Erythroblast (primary cell): ENCODE data around the gene SLC20A1.
"Not testable (repeated sequence)": the region's sequence is repeated elsewhere in the genome, so short reads cannot be mapped to it uniquely, and the experiment has no call there.

Experiments used
- DNase-seq, 2 experiments: peaks; one replicate each; lab custom pipeline; 2025; lab: John Stamatoyannopoulos, UW
- GATA1 ChIP-seq: IDR thresholded peaks from 2 replicates; pipeline ENCODE4 v1.6.1; 2011; ENCODE audit warnings: low read depth, mild to moderate bottlenecking, control low read depth, low read length, moderate library complexity
- POLR2A ChIP-seq: IDR thresholded peaks from 2 replicates; pipeline ENCODE4 v1.6.1; 2011; ENCODE audit warnings: mild to moderate bottlenecking, low read length

The SLC20A1 gene

DNA sequence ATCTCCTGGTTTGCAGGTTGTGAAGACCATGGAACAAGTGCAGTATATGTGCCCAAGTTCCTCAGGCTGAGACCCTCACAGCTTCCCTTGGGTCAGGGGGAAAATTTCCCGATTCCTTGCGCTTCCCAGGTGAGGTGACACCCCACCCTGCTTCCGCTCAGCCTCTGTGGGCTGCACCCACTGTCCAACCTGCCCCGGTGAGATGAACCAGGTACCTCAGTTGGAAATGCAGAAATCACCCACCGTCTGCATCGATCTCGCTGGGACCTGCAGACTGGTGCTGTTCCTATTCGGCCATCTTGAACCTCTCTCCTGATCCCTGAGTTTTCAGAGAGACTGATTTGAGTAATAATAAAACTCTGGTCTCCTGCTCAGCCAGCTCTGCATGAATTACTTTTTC, 30.7 kb upstream of the SLC20A1 start:
- no peak for DNase-seq
- TF ChIP-seq GATA1 (no peak), POLR2A (no peak)

DNA sequence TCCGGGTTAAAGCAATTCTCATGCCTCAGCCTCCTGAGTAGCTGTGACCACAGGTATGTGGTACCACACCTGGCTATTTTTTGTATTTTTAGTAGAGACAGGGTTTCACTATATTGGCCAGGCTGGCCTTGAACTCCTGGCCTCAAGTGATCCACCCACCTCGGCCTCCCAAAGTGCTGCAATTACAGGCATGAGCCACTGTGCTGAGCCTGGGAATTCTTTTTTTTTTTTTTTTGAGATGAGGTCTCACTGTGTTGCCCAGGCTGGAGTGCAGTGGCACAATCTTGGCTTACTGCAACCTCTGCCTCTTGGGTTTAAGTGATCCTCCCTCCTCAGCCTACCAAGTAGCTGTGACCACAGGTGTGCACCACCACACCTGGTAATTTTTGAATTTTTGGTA, 29.9 kb upstream of the SLC20A1 start:
- DNase-seq, result not testable (repeated sequence)

DNA sequence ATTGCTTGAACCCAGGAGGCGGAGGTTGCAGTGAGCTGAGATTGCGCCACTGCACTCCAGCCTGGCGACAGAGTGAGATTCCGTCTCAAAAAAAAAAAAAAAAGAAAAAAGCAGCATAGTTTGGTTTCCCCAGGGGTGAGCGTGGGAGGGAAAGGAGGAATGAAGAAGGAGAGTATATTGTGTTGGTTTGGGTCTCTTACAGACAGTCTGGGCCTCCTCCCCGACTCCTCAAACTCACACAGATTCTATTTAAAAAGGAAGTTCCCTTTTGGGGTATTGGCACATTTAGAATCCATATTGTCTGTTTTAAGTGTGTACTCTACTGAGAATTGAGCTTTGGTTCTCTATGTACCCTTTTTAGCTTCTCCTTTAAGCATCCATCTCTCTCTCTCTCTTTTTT, 27.4 kb upstream of the SLC20A1 start:
- no peak for DNase-seq
- TF ChIP-seq GATA1 (no peak), POLR2A (no peak)

DNA sequence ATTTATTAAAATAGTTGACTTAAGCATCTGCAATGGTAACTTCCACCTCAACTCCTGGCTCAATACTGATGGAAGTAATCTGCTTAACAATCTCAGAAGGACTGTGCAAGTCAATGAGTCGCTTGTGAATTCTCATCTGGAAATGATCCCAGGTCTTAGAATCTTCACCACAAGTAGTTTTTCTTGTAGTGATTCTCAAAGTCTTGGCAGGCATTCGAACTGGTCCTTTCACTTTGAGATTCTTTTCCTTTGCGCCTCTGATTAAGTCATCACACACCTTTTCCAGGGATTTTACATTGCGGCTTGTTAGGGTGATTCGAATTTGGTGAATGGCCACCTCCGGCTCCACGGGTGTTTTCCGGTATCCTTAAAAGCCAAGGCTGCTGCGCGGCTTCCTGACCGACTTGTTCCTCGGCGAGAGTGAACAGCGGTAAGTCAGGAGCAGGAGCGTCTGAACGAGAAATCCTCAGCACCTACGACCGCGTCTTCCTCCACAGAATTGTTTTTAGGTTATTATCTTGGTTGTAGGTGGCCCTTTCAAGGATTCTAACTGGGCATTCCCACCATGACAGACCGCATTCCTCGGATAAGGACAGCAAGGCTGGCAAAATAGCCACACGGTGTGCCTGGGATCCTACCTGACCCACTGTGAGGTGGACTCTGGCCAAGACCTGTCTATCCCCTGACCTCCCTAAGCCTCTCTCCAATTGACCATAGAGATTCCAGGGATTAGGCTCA, 23.8 kb upstream of the SLC20A1 start:
- no peak for TF ChIP-seq POLR2A
- TF ChIP-seq GATA1, result no peak
- no peak for DNase-seq

DNA sequence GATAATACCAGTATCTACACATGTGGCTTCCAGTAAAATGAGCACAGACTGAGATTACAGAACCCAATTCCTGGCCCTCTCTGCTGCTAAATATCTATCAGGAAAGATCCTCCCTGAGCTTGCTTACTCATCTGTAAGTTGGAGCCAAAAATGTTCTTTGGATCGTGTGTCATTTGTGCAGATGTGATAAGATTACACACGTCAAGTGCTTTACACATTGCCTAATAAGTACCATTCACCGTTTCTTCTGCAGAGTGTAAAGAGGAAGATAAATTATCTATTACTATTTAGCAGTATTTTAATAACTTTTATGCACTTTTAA, 23.2 kb upstream of the SLC20A1 start:
- TF ChIP-seq POLR2A (no peak), GATA1 (no peak)
- DNase-seq, result peak; percentile 69 to 75

DNA sequence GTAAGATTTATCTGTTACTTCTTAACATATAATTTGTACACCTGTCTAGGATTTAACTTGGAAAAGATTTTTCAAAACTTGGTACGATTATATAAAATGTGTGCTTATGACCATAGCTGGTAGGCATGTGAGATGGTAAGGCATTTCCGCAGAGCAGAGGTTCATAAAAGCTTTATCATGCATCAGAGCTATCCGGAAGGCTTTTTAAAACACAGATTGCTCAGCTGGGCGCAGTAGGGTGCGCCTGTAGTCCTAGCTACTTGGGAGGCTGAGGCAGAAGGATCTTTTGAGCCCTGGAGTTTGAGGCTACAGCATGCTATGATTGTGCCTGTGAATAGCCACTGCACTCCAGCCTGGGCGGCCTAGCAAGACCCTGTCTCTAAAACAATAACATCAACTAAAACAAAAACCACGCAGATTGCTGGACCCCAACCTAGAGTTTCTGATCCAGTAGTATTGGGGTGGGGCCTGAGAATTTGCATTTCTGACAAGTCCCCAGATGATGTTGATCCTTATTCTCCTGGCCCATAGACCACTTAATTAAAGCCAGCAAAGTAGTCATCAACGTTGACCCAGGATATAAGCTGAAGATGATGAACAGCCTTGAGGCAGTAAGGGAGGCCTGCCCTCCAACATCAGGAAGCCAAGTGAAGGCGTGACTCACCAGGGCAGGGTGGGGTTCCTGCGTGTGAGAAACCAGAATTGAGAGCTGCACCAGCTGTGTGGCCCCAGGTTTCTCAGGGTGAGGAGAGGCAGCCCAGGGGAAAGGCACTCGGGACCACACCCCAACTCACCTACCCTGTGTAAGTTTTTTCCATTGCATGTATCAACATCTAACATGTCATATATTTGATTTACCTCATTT, 21.6 kb upstream of the SLC20A1 start:
- TF ChIP-seq POLR2A (no peak), GATA1 (no peak)
- DNase-seq, result peak; percentile 47 to 78

DNA sequence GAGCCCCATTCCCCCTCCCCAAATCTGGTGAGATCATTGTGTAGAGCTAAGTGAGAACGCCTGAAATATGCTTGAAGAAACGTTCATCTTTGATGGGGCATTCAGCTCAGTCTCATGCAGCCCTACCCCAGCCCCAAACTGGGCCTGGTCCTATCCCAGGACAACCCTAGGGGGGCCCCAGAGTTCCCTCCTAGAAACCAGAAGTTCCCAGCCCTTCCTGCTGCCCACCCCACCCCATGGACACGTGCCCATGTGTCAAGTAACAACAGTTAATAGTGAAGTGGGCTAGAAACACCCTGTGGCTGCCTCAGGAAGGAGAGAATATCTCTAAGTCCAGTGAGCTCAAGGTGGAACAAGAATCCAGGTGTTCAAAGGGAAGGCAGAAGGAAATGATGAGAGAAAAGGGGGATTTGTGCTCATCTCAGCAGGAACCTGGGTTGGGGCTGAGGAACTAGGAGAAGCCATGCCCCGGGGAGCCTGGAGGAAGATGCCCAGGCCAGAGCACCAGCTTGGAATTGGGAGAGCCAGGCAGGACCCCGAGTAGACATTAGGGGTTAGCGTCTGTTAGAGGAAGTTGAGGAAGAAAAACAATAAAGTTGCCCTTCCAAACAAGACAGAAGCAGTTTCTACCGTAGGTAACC, 20.1 kb upstream of the SLC20A1 start:
- no peak for TF ChIP-seq POLR2A
- no peak for TF ChIP-seq GATA1
- no peak for DNase-seq

DNA sequence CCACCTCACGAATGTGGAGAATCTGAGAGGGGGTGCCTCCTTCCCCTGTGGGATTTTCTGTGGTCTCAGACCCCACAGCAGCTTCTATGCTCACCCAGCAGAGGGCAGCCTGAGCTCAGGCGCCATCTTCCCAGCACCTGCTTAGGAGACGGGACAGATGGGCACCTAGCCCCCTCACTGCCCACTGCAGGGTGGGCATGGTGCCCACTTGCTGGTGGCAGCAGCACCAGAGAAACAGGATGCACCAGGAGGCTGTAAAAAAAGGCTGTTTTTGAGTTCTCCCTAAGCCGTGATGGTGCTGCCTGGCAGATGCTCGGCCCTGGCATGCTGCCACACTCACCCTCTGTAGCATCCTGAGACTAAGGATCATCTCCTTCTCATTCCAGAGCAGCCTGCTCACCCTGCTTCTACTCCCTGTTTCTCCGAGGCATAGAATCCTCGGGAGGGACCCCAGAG, 19.1 kb upstream of the SLC20A1 start:
- TF ChIP-seq POLR2A, result no peak
- TF ChIP-seq GATA1, result no peak
- peak; percentile 58 to 77 for DNase-seq

DNA sequence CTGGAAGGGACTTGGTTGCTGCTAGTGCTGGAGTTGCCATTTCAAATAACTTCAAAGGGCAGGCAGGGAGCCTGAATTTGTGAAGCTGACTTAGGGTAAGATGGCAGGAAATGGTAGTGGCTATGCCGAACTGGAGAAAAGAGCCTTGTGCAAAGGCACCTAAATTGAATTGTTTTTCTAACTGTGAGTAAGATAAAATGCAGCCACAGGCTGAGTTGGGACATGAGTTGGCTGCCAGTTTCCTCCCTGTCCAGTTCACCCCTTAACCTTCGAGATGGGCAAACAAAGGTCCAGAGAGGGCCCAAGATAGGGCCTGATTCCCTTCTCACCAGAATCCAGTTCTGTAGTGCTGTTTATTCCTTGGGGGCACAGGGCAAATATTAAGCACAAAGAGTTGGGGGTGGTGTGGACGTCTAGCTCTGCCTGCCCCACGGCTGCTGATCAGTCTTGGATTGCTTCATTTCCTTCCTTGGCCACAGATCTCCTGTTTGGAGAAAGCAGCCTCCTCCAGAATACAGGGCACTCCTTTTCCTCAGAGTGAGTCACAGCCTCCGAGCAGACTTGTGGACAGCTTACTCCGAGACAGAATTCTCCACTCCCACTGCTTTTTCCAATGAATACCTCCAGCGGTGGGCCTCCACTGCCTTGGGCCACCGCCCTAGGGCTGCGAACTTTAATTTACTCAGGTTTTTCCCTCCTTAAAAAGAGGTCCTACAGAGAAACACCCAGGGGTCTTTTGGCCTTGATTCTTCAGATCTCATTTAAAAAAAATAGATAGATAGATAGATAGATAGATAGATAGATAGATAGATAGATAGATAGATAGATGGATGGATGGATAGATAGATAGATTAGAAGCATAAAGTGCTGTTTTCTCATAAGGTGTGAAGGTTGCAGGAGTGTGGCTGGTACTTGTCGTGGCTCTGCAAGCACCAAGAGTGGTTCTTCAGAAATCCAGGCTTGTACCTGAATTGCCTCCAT, 18.4 kb upstream of the SLC20A1 start:
- TF ChIP-seq POLR2A (no peak), GATA1 (no peak)
- no peak for DNase-seq

DNA sequence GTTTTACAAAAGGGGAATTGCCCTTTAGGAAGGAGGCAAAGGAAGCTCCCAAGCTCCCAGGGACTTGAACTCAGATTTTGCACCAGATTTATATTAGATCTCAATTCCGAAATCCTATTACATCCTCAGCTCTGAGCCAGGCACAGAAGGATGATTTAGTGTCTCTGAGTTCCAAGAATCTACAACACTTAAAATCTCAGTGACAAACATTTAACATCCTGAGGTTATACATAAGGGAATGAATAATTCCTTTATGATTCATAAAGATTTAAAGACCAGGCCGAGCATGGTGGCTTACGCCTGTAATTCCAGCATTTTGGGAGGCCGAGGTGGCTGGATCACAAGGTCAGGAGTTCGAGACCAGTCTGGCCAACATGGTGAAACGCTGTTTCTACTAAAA, 16.5 kb upstream of the SLC20A1 start:
- no peak for TF ChIP-seq POLR2A
- no peak for TF ChIP-seq GATA1
- DNase-seq, result no peak

DNA sequence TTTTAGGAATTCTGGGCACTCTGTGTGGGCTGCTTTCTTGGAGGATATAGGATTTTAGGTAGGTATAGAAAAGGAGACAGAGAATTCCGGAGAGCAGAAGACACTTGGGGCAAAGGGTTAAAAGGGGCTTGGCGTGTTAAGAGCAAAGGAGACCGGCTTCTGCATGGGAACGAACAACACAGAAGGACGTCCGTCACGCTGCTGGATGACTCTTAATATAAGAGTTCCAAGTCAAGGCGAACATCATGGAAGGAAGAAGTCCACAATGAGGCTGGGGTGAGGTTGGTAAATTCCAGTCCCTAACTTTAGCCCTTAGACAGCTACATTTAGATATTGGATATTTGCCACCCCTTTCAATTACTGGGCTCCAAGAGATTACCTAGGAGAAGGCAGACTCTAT, 15.9 kb upstream of the SLC20A1 start:
- DNase-seq, result no peak
- no peak for TF ChIP-seq POLR2A
- no peak for TF ChIP-seq GATA1

DNA sequence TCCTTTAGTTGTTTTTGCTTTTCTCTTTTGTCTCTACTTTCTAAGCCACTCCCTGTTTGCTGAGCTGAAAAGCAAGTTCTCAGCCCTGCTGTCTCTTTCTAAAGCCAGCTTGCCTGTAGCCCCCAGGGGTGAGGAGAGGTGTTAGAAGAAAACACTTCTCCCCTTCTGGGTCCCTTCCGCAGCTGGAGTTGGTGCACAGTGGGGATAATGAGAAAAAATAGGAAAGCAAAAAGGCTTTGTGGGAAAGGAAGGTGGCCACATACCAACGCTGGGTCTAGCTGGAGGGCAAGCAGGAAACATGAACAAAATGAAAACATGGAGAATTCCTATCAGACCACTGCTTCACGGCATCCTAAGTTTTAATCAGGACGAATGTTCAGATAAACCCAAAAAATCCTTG, 15.5 kb upstream of the SLC20A1 start:
- DNase-seq, result no peak
- TF ChIP-seq POLR2A, result no peak
- no peak for TF ChIP-seq GATA1

DNA sequence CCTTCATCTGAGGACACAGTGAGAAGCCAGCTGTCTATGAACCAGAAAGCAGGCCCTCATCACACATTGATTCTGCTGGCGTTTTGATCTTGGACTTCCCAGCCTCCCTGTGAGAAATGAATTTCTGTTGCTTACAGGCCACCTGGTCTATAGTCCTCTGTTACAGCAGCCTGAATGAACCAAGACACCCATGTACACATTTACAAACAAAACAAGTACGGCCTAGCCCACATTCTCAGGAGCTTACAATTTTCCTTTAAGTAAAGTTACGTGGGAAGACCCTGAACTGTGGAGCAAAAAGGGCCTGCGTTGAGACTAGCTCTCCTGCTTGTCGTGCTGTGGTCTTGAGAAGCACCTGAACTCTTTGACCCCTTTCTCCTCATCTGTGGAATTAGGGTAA, 12.0 kb upstream of the SLC20A1 start:
- TF ChIP-seq POLR2A, result no peak
- TF ChIP-seq GATA1, result no peak
- no peak for DNase-seq
